ENCODE results near the gene EPHA6. TPM values are rescaled to one million over a fixed set of nuclear protein-coding genes. Genes with fewer than 3 reads are reported as not detected.

Gene EPHA6
- total and polyA plus RNA-seq, 7 experiments from 2014 or later = not detected

DNA sequence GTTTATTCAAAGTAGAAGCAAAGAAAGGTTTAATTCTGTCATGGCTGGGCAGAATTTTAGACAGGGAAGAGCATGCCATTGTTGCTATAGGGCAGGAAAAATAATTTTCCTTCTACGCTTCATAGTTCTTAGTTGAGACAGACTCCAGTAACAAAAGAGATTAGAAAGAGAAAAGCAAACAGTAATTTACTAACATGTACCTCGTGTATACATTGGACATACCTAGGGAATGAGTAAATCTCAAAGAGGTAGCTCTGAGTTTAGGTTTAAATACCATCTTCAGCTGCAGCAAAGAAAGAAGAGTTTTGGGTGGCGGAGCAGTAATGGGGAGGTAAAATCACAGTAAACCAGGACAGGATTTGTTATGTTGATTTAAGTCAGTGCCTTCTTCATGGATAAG is 416.1 kb downstream of the EPHA6 start:
- H3K36me3 ChIP-seq (ENCODE audit: control insufficient read depth in 2 of 3, insufficient read depth in 3 of 3, low read length in 3 of 3) = no peaks in the 10 kb centered on the region
- no peaks in the 10 kb centered on the region for H3K9me3 ChIP-seq (ENCODE audit: control insufficient read depth in 2 of 3, low read length in 3 of 3)
- no peaks in the 10 kb centered on the region for H3K4me1 Mint-ChIP-seq
- intact Hi-C loops (cut with micrococcal nuclease) = no loop called here
- H3K4me3 Mint-ChIP-seq = no peak overlapping the region
- H3K4me1 ChIP-seq (ENCODE audit: control insufficient read depth in 2 of 2, insufficient read depth in 2 of 2, low read length in 2 of 2) = no peaks in the 10 kb centered on the region
- no peaks in the 10 kb centered on the region for H3K27me3 Mint-ChIP-seq
- no peaks in the 10 kb centered on the region for H3K27me3 ChIP-seq (ENCODE audit: control insufficient read depth in 2 of 2, insufficient read depth in 2 of 2, low read length in 2 of 2)
- ChIA-PET CTCF (no interaction called here), POLR2A (no interaction called here)
- H3K27ac ChIP-seq (ENCODE audit: low read depth, low read length) = no peak overlapping the region
- DNase-seq = no peak
- H3K27ac Mint-ChIP-seq = no peak overlapping the region
- peaks cover 0 to 12% (median 1%) of the 10 kb centered on the region in 11 donors for H3K9me3 Mint-ChIP-seq
- no peak overlapping the region for H3K4me3 ChIP-seq (ENCODE audit: low read length)
- no peaks in the 10 kb centered on the region for H3K36me3 Mint-ChIP-seq
- ATAC-seq = no peak

GRCh38 chr3:97232393-97233034 is 418.1 kb downstream of the EPHA6 start:
- ATAC-seq (no peak), DNase-seq (no peak)
- no peak overlapping the region for H3K27ac ChIP-seq (ENCODE audit: low read depth, low read length)
- ChIA-PET POLR2A (no interaction called here), CTCF (no interaction called here)
- no peaks in the 10 kb centered on the region for H3K36me3 Mint-ChIP-seq
- intact Hi-C loops (cut with micrococcal nuclease) = no loop called here
- H3K4me3 Mint-ChIP-seq = no peak overlapping the region
- H3K36me3 ChIP-seq (ENCODE audit: control insufficient read depth in 2 of 3, insufficient read depth in 3 of 3, low read length in 3 of 3) = no peaks in the 10 kb centered on the region
- H3K9me3 ChIP-seq (ENCODE audit: control insufficient read depth in 2 of 3, low read length in 3 of 3) = no peaks in the 10 kb centered on the region
- no peaks in the 10 kb centered on the region for H3K4me1 ChIP-seq (ENCODE audit: control insufficient read depth in 2 of 2, insufficient read depth in 2 of 2, low read length in 2 of 2)
- H3K27me3 ChIP-seq (ENCODE audit: control insufficient read depth in 2 of 2, insufficient read depth in 2 of 2, low read length in 2 of 2) = no peaks in the 10 kb centered on the region
- no peak overlapping the region for H3K27ac Mint-ChIP-seq
- H3K4me1 Mint-ChIP-seq = no peaks in the 10 kb centered on the region
- no peak overlapping the region for H3K4me3 ChIP-seq (ENCODE audit: low read length)
- H3K27me3 Mint-ChIP-seq = no peaks in the 10 kb centered on the region
- peaks cover 0 to 12% (median 2%) of the 10 kb centered on the region in 11 donors for H3K9me3 Mint-ChIP-seq

GRCh38 chr3:97235179-97235578 is 420.8 kb downstream of the EPHA6 start:
- intact Hi-C loops (cut with micrococcal nuclease) = no loop called here
- H3K9me3 ChIP-seq (ENCODE audit: control insufficient read depth in 2 of 3, low read length in 3 of 3) = no peaks in the 10 kb centered on the region
- POLR2A ChIA-PET = no interaction called here
- no peaks in the 10 kb centered on the region for H3K36me3 ChIP-seq (ENCODE audit: control insufficient read depth in 2 of 3, insufficient read depth in 3 of 3, low read length in 3 of 3)
- peaks cover 0 to 7% (median 1%) of the 10 kb centered on the region in 11 donors for H3K9me3 Mint-ChIP-seq
- H3K4me3 ChIP-seq (ENCODE audit: low read length) = no peak overlapping the region
- no peaks in the 10 kb centered on the region for H3K4me1 Mint-ChIP-seq
- no peaks in the 10 kb centered on the region for H3K36me3 Mint-ChIP-seq
- no peak overlapping the region for H3K27ac Mint-ChIP-seq
- no peaks in the 10 kb centered on the region for H3K27me3 ChIP-seq (ENCODE audit: control insufficient read depth in 2 of 2, insufficient read depth in 2 of 2, low read length in 2 of 2)
- no peaks in the 10 kb centered on the region for H3K27me3 Mint-ChIP-seq
- CTCF ChIA-PET = no interaction called here
- DNase-seq (no peak), ATAC-seq (no peak)
- H3K4me1 ChIP-seq (ENCODE audit: control insufficient read depth in 2 of 2, insufficient read depth in 2 of 2, low read length in 2 of 2) = no peaks in the 10 kb centered on the region
- H3K4me3 Mint-ChIP-seq = no peak overlapping the region
- no peak overlapping the region for H3K27ac ChIP-seq (ENCODE audit: low read depth, low read length)

DNA sequence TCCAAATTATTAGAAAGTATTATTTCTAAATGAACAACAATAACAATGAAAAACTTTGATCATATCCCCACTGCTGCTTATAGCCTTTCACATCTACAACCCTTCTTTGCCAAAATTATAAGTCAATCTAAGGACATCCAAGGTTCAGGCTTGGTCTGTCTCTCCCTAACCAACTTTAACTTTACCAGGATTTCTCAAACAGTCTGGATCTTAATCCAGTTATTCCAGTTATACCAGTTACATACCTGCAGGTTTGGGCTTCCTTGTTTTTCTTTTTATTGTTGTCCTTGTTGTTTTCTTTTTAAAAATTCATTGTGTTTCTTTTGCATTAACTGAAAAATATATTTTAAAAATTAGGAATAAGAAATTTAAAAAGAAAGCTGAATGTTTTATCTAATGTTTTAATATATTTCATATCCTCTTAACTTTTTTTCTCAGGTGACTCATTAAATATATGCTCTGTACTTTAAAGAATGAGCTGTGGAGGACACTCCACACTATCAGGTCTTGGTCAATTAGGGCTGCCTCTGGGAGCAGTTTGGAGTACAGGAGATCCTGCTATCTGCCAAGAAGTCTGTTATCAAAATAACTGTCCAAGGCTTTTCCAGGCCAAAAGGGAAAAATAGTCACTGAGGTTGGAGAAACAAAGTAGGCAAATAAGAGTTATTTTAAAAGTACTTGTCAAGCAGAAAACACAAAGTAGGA is 421.4 kb downstream of the EPHA6 start:
- H3K27ac Mint-ChIP-seq = no peak overlapping the region
- H3K36me3 Mint-ChIP-seq = no peaks in the 10 kb centered on the region
- H3K27ac ChIP-seq (ENCODE audit: low read depth, low read length) = no peak overlapping the region
- H3K9me3 ChIP-seq (ENCODE audit: control insufficient read depth in 2 of 3, low read length in 3 of 3) = no peaks in the 10 kb centered on the region
- H3K36me3 ChIP-seq (ENCODE audit: control insufficient read depth in 2 of 3, insufficient read depth in 3 of 3, low read length in 3 of 3) = no peaks in the 10 kb centered on the region
- no peak overlapping the region for H3K4me3 Mint-ChIP-seq
- H3K4me1 ChIP-seq (ENCODE audit: control insufficient read depth in 2 of 2, insufficient read depth in 2 of 2, low read length in 2 of 2) = no peaks in the 10 kb centered on the region
- intact Hi-C loops (cut with micrococcal nuclease) = no loop called here
- ChIA-PET CTCF (interaction anchor here (0.5 kb wide), 1 partner anchor 1954 kb away, joined by 5 read pairs; no protein-coding TSS in a partner anchor), POLR2A (no interaction called here)
- H3K4me3 ChIP-seq (ENCODE audit: low read length) = no peak overlapping the region
- DNase-seq (no peak), ATAC-seq (no peak)
- no peaks in the 10 kb centered on the region for H3K4me1 Mint-ChIP-seq
- H3K27me3 Mint-ChIP-seq = no peaks in the 10 kb centered on the region
- no peaks in the 10 kb centered on the region for H3K27me3 ChIP-seq (ENCODE audit: control insufficient read depth in 2 of 2, insufficient read depth in 2 of 2, low read length in 2 of 2)
- H3K9me3 Mint-ChIP-seq = peaks cover 0 to 7% (median 1%) of the 10 kb centered on the region in 11 donors

GRCh38 chr3:97241417-97241816 is 427.0 kb downstream of the EPHA6 start:
- intact Hi-C loops (cut with micrococcal nuclease) = no loop called here
- CTCF ChIA-PET = no interaction called here

GRCh38 chr3:97245201-97245910 is 431.0 kb downstream of the EPHA6 start:
- Histone ChIP-seq H3K27ac (ENCODE audit: low read depth, low read length) (no peak overlapping the region), H3K4me3 (ENCODE audit: low read length) (no peak overlapping the region)

More at GRCh38 chr3:97241417-97241816, 427.0 kb downstream of the EPHA6 start:
- no peaks in the 10 kb centered on the region for H3K36me3 Mint-ChIP-seq
- ATAC-seq (no peak), DNase-seq (no peak)
- H3K4me1 Mint-ChIP-seq = no peaks in the 10 kb centered on the region
- H3K4me3 Mint-ChIP-seq = no peak overlapping the region
- H3K27ac ChIP-seq (ENCODE audit: low read depth, low read length) = no peak overlapping the region
- H3K9me3 Mint-ChIP-seq = peaks cover 0 to 3% (median 0%) of the 10 kb centered on the region in 11 donors
- H3K4me1 ChIP-seq (ENCODE audit: control insufficient read depth in 2 of 2, insufficient read depth in 2 of 2, low read length in 2 of 2) = no peaks in the 10 kb centered on the region
- POLR2A ChIA-PET = no interaction called here
- H3K27ac Mint-ChIP-seq = no peak overlapping the region
- no peaks in the 10 kb centered on the region for H3K27me3 Mint-ChIP-seq
- no peaks in the 10 kb centered on the region for H3K9me3 ChIP-seq (ENCODE audit: control insufficient read depth in 2 of 3, low read length in 3 of 3)
- no peaks in the 10 kb centered on the region for H3K27me3 ChIP-seq (ENCODE audit: control insufficient read depth in 2 of 2, insufficient read depth in 2 of 2, low read length in 2 of 2)
- H3K36me3 ChIP-seq (ENCODE audit: control insufficient read depth in 2 of 3, insufficient read depth in 3 of 3, low read length in 3 of 3) = no peaks in the 10 kb centered on the region
- no peak overlapping the region for H3K4me3 ChIP-seq (ENCODE audit: low read length)

More at GRCh38 chr3:97245201-97245910, 431.0 kb downstream of the EPHA6 start:
- Mint-ChIP-seq H3K36me3 (no peaks in the 10 kb centered on the region), H3K27me3 (no peaks in the 10 kb centered on the region), H3K4me3 (no peak overlapping the region), H3K27ac (no peak overlapping the region), H3K9me3 (peaks cover 0 to 4% (median 0%) of the 10 kb centered on the region in 11 donors), H3K4me1 (no peaks in the 10 kb centered on the region)
- ChIA-PET POLR2A (no interaction called here), CTCF (no interaction called here)
- Histone ChIP-seq H3K9me3 (ENCODE audit: control insufficient read depth in 2 of 3, low read length in 3 of 3) (no peaks in the 10 kb centered on the region), H3K36me3 (ENCODE audit: control insufficient read depth in 2 of 3, insufficient read depth in 3 of 3, low read length in 3 of 3) (no peaks in the 10 kb centered on the region), H3K27me3 (ENCODE audit: control insufficient read depth in 2 of 2, insufficient read depth in 2 of 2, low read length in 2 of 2) (no peaks in the 10 kb centered on the region), H3K4me1 (ENCODE audit: control insufficient read depth in 2 of 2, insufficient read depth in 2 of 2, low read length in 2 of 2) (no peaks in the 10 kb centered on the region)
- ATAC-seq (no peak), DNase-seq (no peak)
- intact Hi-C loops (cut with micrococcal nuclease) = no loop called here

Data from naive thymus-derived CD4-positive, alpha-beta T cell (primary cell).